Tibial nerve (tissue), 4 donors: ENCODE measurements around the gene PEX16.

Experiments
- CTCF ChIP-seq, 5 experiments: fragments of 200-600 bp in 3 of 5; fragments of 450-650 bp in 2 of 5; sonication (generic) in 3 of 5; IDR thresholded peaks; one replicate each; pipeline ENCODE4 v1.5.1; 2016 to 2019; ENCODE audit warnings: antibody characterized with exemption in 5 of 5, mild to moderate bottlenecking in 3 of 5, moderate library complexity in 2 of 5
- EP300 ChIP-seq, 2 donors: sonication (generic); formaldehyde crosslinking; IDR thresholded peaks; one replicate each; pipeline ENCODE4 v1.6.1; 2017; ENCODE audit warnings: antibody characterized with exemption in 2 of 2, mild to moderate bottlenecking in 1 of 2
- POLR2A ChIP-seq, 2 donors: fragments of 450-650 bp; IDR thresholded peaks; one replicate each; pipeline ENCODE4 v1.6.1; 2017; ENCODE audit warnings: antibody characterized with exemption in 2 of 2, mild to moderate bottlenecking in 2 of 2, moderate library complexity in 2 of 2

- TF ChIP-seq POLR2A (IDR thresholded peaks at IDR 0.05) (no peak), CTCF (IDR thresholded peaks at IDR 0.05) (no peak), EP300 (IDR thresholded peaks at IDR 0.05) (no peak)
Observed at GRCh38 chr11:45917286-45917622, 423 bp downstream of the PEX16 start.
